SHP77 (cell line): ENCODE measurements around the gene TNFRSF25.
A peak's percentile ranks its signal among the peaks of the same experiment; 100 is the strongest.
"Not testable (repeated sequence)": the region's sequence is repeated elsewhere in the genome, so short reads cannot be mapped to it uniquely, and the experiment has no call there.

Source experiments
- DNase-seq, 2 experiments: peaks; one replicate each; lab custom pipeline; 2025; lab: John Stamatoyannopoulos, UW

TNFRSF25 gene

DNA sequence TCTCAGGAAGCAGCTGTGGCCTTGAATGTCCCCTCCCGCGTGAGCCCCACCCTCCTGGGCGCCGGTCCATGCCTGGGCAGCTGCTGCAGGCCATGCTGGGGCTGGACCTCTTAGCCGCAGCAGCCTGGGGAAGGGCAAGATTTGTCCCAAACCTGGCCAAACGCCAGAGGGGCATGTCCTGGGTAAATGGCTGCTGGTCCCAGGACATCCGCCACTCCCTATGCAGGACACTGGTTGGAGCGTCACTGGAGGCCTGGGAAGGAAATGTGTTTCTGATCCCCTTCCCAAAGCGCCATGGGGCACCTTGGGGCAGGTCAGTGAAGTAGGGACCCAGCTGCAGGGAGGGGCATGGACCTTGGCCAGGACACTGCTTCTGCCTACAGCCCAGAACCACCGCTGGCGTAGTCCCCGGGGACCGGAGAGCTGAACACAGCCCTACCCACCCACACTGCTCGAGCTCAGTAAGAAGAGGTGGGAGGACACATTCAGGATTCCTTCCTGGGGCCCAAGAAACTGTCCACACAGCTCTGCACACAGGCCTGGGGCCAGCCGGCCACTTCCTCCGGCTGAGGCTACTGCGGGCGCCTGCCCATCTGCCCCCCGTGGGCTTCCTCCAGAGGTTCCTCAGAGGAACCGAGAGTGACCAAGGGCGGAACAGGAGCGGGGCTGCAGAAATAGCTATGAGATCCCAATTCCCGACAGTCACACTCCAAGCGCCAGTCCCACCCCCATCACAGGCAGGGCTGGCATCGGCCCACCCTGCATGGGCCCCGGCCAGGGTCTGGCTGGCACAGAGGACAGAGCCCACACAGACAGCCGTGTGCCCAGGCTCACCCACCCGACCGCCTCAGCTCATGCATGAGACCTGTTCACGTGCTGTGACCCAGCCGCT, 36.3 kb upstream of the TNFRSF25 start:
- no peak for DNase-seq

GRCh38 chr1:6501279-6501813, 35.4 kb upstream of the TNFRSF25 start:
- DNase-seq = no peak

DNA sequence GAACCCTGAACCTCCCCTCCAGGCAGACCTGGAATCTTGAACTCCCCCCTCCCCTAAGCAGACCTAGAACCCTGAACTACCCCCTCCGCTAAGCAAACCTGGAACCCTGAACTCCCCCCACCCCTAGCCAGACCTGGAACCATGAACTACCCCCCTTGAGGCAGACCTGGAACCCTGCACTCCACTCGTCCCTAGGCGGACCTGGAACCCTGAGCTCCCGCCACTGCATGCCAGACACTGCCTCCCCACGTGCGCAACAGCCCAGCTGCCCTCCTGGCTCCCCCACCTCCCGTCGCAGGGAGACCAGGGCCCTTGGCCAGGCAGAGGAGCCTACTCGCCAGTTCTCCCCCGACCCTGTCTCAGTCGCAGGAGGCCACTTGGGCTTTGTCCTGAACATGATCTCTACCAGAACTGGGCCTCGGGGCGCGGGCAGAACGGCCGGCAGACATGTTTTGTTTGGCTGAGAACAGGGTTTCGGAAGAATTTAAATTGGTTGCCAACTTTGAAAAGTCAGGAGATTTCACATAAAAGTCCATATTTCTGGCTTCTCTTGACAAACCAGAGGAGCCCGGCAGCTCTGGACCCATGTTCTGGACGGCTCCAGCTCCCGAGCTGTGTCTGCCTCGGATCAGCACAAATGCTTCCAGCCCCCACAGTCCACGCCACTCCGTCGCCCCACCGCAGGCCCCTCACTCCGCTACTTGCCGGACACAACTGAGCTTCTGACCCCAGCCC, 34.7 kb upstream of the TNFRSF25 start:
- no peak for DNase-seq

DNA sequence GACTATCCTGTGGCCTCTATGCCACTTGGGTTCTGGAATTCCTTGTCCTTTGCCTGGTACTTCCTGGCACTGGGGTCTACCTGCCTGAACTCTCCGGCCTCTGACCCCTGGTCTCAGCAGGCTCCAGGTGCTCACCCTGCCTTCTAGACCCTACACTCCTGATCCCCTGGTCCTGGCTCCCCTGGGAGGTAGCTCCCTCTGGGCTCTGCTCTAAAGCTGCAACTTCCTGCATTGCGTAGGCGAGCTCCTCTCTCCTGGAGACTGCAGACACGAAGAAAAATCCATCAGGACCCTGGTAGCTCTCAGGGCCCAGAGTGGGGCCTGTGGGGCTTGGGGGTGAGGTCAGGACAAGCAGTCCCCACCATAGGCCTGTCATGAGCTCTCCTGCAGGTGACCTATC, 33.3 kb upstream of the TNFRSF25 start:
- no peak for DNase-seq

GRCh38 chr1:6498576-6499111, 32.7 kb upstream of the TNFRSF25 start:
- no peak for DNase-seq

DNA sequence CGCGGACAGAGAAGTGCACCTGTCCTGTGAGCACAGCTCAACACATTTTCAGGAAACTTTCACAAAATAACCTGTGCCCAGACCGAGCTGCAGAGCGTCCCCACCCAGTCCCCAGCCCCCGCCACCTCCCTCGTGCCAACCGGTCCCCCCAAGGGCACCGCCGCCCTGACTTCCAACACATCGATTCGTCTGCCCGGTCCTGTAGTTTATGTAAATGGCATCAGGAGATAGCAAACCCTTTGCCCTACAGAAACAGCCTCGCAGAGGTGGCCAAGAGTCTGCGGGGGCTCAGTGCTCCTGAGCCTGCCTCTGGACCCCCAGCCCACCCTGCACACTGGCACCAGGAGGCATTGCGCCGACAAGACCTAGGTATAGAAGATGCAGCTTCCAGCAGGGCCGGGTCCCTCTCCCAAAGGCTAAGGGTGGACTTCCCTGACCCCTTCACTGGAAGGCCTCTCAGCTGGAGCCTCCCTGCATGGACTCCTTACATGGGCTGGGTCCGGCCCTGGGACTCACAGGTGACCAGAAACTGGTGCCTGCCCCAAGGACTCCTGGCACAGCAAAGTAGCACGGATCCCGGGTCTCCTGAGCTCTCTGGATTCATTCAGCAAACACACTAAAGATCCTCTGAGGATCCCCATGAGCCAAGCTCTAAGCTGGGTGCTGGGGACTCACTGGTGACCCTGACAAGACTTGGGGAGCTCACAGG, 32.0 kb upstream of the TNFRSF25 start:
- no peak for DNase-seq

DNA sequence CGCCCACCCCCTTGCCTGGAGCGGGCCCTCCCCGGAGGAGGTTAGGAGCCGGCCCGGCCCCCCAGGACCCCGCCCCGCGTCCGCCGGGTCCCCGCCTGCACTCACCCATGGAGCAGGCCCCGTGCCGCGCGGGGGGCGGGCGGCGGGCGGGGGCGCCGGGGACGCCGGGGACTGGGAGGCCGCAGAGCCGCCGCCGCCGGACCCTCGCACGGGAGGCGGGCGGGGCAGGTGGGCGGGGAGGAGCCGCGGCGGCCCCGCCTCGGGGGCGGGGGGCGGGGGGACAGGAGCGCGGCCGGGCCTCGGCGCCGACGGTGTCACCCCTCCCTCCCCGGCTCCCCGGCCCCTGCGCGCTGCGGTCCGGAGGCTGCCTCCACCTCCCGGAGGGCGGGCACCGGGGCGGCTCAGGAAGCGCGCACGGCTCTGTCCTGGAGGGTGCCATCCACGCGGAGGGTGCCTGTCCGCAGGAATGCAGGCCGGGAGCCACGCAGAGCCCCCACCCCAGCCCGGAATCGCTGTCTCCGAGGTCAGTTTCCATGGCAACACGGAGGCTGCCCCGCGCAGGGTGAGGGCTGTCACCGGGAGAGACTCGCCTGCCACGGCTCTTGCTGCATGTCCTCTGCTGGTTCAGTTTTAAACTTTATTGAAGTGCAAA, 31.4 kb upstream of the TNFRSF25 start:
- no peak for DNase-seq

DNA sequence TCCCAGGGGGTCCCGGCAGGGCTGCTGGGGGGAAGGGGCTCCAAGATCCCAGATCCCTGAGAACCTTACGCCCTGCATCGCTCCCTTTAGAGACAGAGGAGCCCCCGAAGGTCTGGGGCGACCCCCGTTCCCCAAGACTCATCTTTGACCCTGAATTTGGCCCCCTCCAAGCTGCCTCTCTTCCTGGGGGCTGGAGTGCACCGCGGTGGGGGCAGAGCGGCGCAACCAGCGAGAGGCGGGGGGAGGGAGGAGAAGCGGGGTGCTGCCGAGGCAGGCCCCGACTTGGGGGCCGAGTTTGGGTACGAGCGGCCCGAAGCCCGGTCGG, 30.9 kb upstream of the TNFRSF25 start:
- no peak for DNase-seq

- DNase-seq = no peak
Observed at GRCh38 chr1:6496365-6496721, 30.4 kb upstream of the TNFRSF25 start.

DNA sequence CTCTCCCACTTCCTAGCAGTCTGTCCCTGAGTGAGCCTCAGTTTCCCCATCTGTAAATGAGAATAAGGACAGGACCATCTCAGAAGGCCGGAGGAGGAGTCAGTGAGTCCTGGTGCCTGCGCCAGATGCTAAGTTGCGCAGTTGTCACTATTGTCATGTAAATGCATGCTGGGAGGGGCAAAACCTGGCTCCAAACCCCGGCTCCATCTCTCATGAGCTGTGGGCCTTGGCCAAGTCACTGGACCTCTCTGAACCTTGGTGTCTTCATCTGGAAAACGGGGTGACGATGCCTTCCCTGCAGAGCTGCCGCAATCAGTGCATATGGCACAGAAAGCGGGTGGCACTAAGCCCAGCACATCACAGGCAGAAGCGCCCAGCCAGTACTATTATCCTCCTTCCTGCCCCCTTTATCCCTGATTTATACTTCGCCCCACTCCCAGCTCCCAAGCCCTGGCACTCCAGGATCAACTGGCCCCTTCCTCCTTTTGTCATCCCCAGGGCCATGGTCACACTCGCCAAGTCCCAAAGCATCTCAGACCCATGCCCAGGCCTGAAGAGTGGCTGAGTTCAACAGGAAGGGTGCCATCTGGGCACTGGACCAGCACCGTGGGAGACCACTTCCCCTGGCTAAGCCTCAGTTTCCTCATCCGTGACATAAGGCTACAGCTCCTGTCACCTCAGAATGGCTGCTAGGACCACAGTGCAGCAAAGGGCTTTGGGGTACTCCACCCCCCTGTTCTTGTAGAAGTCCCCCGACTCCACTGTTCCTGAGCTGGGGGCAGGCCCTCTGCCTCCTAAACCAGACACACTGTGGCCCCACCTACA, 29.8 kb upstream of the TNFRSF25 start:
- no peak for DNase-seq

- no peak for DNase-seq
Observed at GRCh38 chr1:6495041-6495441, 29.1 kb upstream of the TNFRSF25 start.

DNA sequence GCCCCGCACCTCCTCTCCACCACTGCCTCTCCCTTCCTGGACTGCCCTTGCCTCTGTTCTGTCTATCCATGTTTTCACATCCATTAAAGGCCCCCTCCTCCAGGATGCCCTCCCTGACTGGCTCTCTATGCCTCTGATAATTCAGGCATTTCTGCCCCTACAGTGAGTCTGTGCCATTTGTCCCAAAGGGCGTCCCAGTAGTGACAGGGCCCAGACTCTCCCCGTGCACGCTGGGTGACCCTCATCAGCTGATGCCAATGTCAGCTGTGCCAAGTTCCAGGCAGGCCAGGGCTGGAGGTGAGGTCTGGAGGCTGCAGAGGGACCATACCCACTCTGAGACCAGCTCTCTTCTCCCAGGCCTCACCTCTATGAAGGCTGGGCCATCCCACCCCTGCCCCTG, 28.7 kb upstream of the TNFRSF25 start:
- no peak for DNase-seq

DNA sequence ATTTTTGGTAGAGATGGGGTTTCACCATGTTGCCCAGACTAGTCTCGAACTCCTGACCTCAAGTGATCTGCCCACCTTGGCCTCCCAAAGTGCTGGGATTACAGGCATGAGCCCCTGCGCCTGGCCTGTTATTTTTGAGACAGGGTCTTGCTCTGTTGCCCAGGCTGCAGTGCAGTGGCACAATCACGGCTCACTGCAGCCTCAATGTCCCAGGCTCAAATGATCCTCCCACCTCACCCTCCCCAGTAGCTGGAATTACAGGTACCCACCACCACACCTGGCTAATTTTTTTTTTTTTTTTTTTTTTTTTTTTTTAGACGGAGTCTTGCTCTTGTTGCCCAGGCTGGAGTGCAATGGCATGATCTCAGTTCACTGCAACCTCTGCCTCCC, 27.9 kb upstream of the TNFRSF25 start:
- DNase-seq = not testable (repeated sequence)

GRCh38 chr1:6491966-6492365, 26.0 kb upstream of the TNFRSF25 start:
- no peak for DNase-seq

- DNase-seq = no peak
Observed at GRCh38 chr1:6491480-6491962, 25.5 kb upstream of the TNFRSF25 start, which contains the start of gene PLEKHG5. TSS of gene PLEKHG5 (minus strand) at chr1:6491667. CDS start at chr1:6477571, 14,096 bp downstream.

DNA sequence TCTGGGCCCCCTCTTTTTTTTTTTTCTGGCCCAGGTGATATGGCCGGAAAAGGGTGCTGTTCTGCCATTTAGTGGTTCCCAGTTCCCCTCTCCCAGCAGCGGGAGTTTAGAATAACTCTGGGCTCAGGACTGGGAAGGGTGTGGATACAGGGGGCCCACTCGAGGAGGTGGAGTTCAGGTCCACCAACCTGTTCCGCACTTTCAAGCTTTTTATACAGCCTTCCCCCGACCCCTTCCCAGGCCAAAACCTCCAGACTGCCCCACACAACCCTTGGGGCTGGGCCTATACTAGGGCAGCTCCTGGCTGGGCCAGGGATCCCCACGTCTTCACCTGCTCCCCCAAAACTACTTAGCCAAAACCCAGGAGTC, 25.1 kb upstream of the TNFRSF25 start:
- DNase-seq = no peak

DNA sequence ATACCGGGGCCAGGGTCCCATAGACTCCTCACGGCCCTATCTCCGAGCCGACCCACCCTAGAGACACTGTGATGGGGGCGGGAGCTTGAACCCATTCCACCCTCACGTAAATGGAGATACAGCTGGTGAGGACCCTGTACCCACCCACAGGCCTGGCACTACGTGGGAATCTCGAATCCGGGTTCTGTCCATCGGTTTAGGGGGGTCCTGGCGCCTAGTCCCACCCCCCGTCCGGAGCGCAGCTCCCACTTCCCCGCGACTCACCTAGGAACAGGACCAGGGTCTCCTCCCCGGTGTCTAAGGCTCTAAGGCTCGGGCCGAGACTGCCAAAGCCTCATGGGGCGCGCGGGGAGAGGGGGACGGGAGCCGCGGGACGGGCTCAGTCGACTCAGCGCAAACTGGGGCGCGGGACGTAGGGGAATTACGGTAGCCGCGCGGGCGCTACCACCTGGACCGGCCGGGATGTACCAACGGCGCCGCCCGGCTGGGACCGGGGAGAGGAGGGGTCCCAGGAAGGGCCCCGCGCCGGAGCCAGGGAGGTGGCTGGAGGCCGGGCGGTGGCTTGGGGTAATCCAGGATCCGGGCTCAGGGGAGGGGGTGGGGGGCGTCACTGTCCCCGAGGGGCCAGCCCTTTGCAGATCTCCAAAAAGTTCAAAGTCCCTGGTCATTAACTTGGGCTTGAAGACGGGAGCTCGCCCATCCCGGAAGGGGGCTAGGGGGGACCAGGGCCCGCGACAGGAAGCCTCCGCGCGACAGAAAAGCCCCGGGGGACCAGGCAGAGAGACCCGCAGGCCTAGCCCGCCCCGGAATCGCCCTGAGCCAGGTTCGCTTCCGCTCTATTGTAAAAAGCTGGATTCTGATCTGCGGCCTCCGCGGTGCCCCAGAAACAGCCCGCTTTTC, 24.5 kb upstream of the TNFRSF25 start:
- peak in 1 of 2 experiments; percentile 48 for DNase-seq

DNA sequence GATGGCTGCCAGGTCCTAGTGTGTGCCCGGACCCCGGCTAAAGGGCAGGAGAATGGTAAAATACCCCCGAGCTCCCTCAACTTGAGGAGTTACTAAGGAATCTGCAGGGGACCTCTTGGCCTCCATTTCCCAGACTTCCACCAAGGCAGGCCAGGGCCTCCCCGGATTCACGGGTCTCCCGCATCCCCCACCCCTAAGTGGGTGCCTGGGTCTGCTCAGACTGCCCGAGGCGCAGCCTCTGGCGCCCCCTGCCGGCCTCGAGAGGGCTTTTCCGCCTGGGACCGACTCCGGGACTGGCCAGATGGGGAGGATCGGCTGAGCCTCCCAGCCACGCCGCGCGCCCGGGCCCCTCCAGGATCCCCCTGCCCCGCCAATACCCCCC, 23.8 kb upstream of the TNFRSF25 start:
- DNase-seq = peak; percentile 42 to 73

GRCh38 chr1:6489383-6489765, 23.4 kb upstream of the TNFRSF25 start:
- no peak for DNase-seq
